HFFc6 (cell line): ENCODE data around the gene RPL19. TPM values are rescaled to one million over a fixed set of nuclear protein-coding genes. Genes with fewer than 3 reads are reported as not detected.

Experiments used
- DNase-seq: peaks from one replicate; pipeline ENCODE4 v3.0.0-alpha.2; 2018
- H3K27ac Mint-ChIP-seq: 2 replicates; pipeline ENCODE4 v1.8.0; 2020; ENCODE audit warnings: mild to moderate bottlenecking, mixed read lengths
- H3K27me3 Mint-ChIP-seq: 2 replicates; pipeline ENCODE4 v1.8.0; 2021; ENCODE audit warnings: mild to moderate bottlenecking, moderate library complexity, mixed read lengths; ENCODE audit not compliant: insufficient read depth
- H3K36me3 Mint-ChIP-seq: 2 replicates; pipeline ENCODE4 v1.8.0; 2021; ENCODE audit warnings: low read depth, mixed read lengths
- H3K4me1 Mint-ChIP-seq: 2 replicates; pipeline ENCODE4 v1.8.0; 2020; ENCODE audit warnings: low read depth, mixed read lengths
- H3K4me3 Mint-ChIP-seq: 2 replicates; pipeline ENCODE4 v1.8.0; 2020; ENCODE audit warnings: mild to moderate bottlenecking, moderate library complexity, mixed read lengths
- H3K9me3 Mint-ChIP-seq: 2 replicates; pipeline ENCODE4 v1.8.0; 2020; ENCODE audit warnings: mild to moderate bottlenecking, mixed read lengths
- CTCF ChIP-seq: fragments of 200-600 bp; sonication (generic); IDR thresholded peaks from 2 replicates; pipeline ENCODE4 v1.5.0; 2021; ENCODE audit warnings: antibody characterized with exemption, mild to moderate bottlenecking
- total RNA-seq, 6 experiments: library from RNA; stranded (reverse); fragmentation: NEBNext Ultra II Directional; extraction: Animal tissue kit (Norgen Biotek cat#: 25700); gene quantifications; 2 replicates in 1 of 6; 3 replicates in 5 of 6; pipeline ENCODE4 v1.2.3, GENCODE V29; 2021

RPL19 gene
- total RNA-seq, 6 experiments from 2014 or later, result 1,574 to 1,911 (median 1,762) TPM

DNA sequence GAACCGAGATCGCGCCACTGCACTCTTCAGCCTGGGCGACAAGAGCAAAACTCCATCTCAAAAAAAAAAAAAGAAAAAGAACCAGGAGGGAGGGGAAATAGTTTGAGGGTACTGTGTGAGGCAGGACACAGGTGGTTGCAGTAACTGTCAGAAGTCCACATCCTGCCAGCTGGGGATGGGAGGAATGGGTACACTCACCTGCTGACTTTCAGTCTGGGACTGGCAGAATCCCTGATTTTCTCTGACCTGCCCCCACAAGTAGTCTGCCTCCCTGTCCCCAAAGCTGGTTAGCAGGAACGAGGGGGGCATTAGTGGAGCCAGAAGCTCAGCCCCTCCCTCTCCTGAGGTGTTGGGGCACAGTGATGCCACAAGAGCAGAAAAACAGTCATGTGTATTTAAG lies 27.0 kb upstream of the RPL19 start:
- H3K27ac Mint-ChIP-seq, result no peak overlapping the region
- TF ChIP-seq CTCF, result no peak
- peaks cover 20% of the 10 kb centered on the region for H3K4me1 Mint-ChIP-seq

GRCh38 chr17:39173526-39174274 lies 26.4 kb upstream of the RPL19 start:
- H3K27ac Mint-ChIP-seq, result no peak overlapping the region; the same call in 1 of the 2 replicates
- DNase-seq, result no peak
- peaks cover 26% of the 10 kb centered on the region for H3K4me1 Mint-ChIP-seq
- peaks cover 12% of the 10 kb centered on the region for H3K27me3 Mint-ChIP-seq
- H3K4me3 Mint-ChIP-seq, result no peak overlapping the region
- TF ChIP-seq CTCF, result no peak
- H3K36me3 Mint-ChIP-seq, result peaks cover 27% of the 10 kb centered on the region
- 0 out of 2 replicates have a peak, but pooled peaks cover 3% of the 10 kb centered on the region for H3K9me3 Mint-ChIP-seq

More for the DNA sequence above, 27.0 kb upstream of the RPL19 start:
- Mint-ChIP-seq H3K36me3 (peaks cover 26% of the 10 kb centered on the region), H3K9me3 (peaks cover 7% of the 10 kb centered on the region; the same call in 1 of the 2 replicates), H3K4me3 (no peak overlapping the region), H3K27me3 (peaks cover 15% of the 10 kb centered on the region)
- no peak for DNase-seq

GRCh38 chr17:39174920-39175694 lies 25.0 kb upstream of the RPL19 start:
- Mint-ChIP-seq H3K36me3 (peaks cover 27% of the 10 kb centered on the region), H3K4me1 (peaks cover 28% of the 10 kb centered on the region), H3K9me3 (no peaks in the 10 kb centered on the region), H3K4me3 (no peak overlapping the region), H3K27ac (no peak overlapping the region), H3K27me3 (peaks cover 5% of the 10 kb centered on the region; the same call in 1 of the 2 replicates)
- peak; percentile 94 for TF ChIP-seq CTCF
- DNase-seq, result peak; percentile 10

- Mint-ChIP-seq H3K27me3 (peaks cover 5% of the 10 kb centered on the region; the same call in 1 of the 2 replicates), H3K9me3 (no peaks in the 10 kb centered on the region), H3K27ac (peak overlapping the region; percentile 21; the same call in 1 of the 2 replicates), H3K4me1 (peaks cover 28% of the 10 kb centered on the region), H3K36me3 (peaks cover 27% of the 10 kb centered on the region), H3K4me3 (no peak overlapping the region)
- no peak for DNase-seq
- no peak for TF ChIP-seq CTCF
Measured at GRCh38 chr17:39175695-39176093, 24.4 kb upstream of the RPL19 start.

- Mint-ChIP-seq H3K4me3 (no peak overlapping the region), H3K27ac (no peak overlapping the region; the same call in 1 of the 2 replicates), H3K36me3 (peaks cover 27% of the 10 kb centered on the region), H3K27me3 (peaks cover 1% of the 10 kb centered on the region; the same call in 1 of the 2 replicates), H3K4me1 (peaks cover 28% of the 10 kb centered on the region), H3K9me3 (no peaks in the 10 kb centered on the region)
- DNase-seq, result no peak
- no peak for TF ChIP-seq CTCF
Measured at GRCh38 chr17:39177256-39177655, 22.8 kb upstream of the RPL19 start.
